Measurements from ENCODE around the gene PKN2. TPM values are rescaled to one million over a fixed set of nuclear protein-coding genes. Genes with fewer than 3 reads are reported as not detected.

The PKN2 gene
- total RNA-seq, 1 donor from 2014 or later = 65.1 TPM

GRCh38 chr1:88678405-88678804 lies 5.7 kb upstream of the PKN2 start:
- H3K27ac Mint-ChIP-seq = no peak overlapping the region
- no peak overlapping the region for H3K4me3 Mint-ChIP-seq
- no peaks in the 10 kb centered on the region for H3K9me3 Mint-ChIP-seq
- no peak for TF ChIP-seq CTCF (IDR thresholded peaks at IDR 0.05; ENCODE audit: unreplicated experiment)
- no peak for DNase-seq (ENCODE audit: low spot score in 2 of 2, unreplicated experiment in 2 of 2)
- H3K27me3 Mint-ChIP-seq (ENCODE audit: low read depth) = no peaks in the 10 kb centered on the region
- peaks cover 10% of the 10 kb centered on the region for H3K4me1 Mint-ChIP-seq
- H3K36me3 Mint-ChIP-seq = no peaks in the 10 kb centered on the region

- Mint-ChIP-seq H3K4me1 (peaks cover 14% of the 10 kb centered on the region), H3K4me3 (no peak overlapping the region), H3K27ac (no peak overlapping the region), H3K36me3 (no peaks in the 10 kb centered on the region), H3K9me3 (no peaks in the 10 kb centered on the region), H3K27me3 (ENCODE audit: low read depth) (no peaks in the 10 kb centered on the region)
- no peak for TF ChIP-seq CTCF (IDR thresholded peaks at IDR 0.05; ENCODE audit: unreplicated experiment)
- no peak for DNase-seq (ENCODE audit: low spot score in 2 of 2, unreplicated experiment in 2 of 2)
Measured at GRCh38 chr1:88680471-88680870, 3.6 kb upstream of the PKN2 start.

GRCh38 chr1:88680911-88681622 lies 3.0 kb upstream of the PKN2 start:
- H3K27me3 Mint-ChIP-seq (ENCODE audit: low read depth) = no peaks in the 10 kb centered on the region
- no peaks in the 10 kb centered on the region for H3K9me3 Mint-ChIP-seq
- no peak for DNase-seq (ENCODE audit: low spot score in 2 of 2, unreplicated experiment in 2 of 2)
- peak overlapping the region; percentile 41 for H3K27ac Mint-ChIP-seq
- H3K36me3 Mint-ChIP-seq = no peaks in the 10 kb centered on the region
- peaks cover 15% of the 10 kb centered on the region for H3K4me1 Mint-ChIP-seq
- TF ChIP-seq CTCF (IDR thresholded peaks at IDR 0.05; ENCODE audit: unreplicated experiment) = no peak
- H3K4me3 Mint-ChIP-seq = no peak overlapping the region

GRCh38 chr1:88684482-88685258 lies 597 bp downstream of the PKN2 start:
- H3K4me1 Mint-ChIP-seq = peaks cover 28% of the 10 kb centered on the region
- H3K27me3 Mint-ChIP-seq (ENCODE audit: low read depth) = no peaks in the 10 kb centered on the region

GRCh38 chr1:88685259-88685620 lies 1.2 kb downstream of the PKN2 start:
- Mint-ChIP-seq H3K4me3 (peak overlapping the region; percentile 97), H3K4me1 (peaks cover 28% of the 10 kb centered on the region), H3K9me3 (no peaks in the 10 kb centered on the region), H3K27me3 (ENCODE audit: low read depth) (no peaks in the 10 kb centered on the region), H3K36me3 (peaks cover 2% of the 10 kb centered on the region), H3K27ac (peak overlapping the region; percentile 99)
- no peak for TF ChIP-seq CTCF (IDR thresholded peaks at IDR 0.05; ENCODE audit: unreplicated experiment)
- DNase-seq (ENCODE audit: low spot score in 2 of 2, unreplicated experiment in 2 of 2) = no peak

More at GRCh38 chr1:88684482-88685258, 597 bp downstream of the PKN2 start:
- H3K36me3 Mint-ChIP-seq = no peaks in the 10 kb centered on the region
- H3K27ac Mint-ChIP-seq = peak overlapping the region; percentile 99
- peak; percentile 52 to 76 for DNase-seq (ENCODE audit: low spot score in 2 of 2, unreplicated experiment in 2 of 2)
- H3K9me3 Mint-ChIP-seq = no peaks in the 10 kb centered on the region
- TF ChIP-seq CTCF (IDR thresholded peaks at IDR 0.05; ENCODE audit: unreplicated experiment) = no peak
- H3K4me3 Mint-ChIP-seq = peak overlapping the region; percentile 97
